GM12878 (cell line): ENCODE results near the gene NOL8. TPM values are rescaled to one million over a fixed set of nuclear protein-coding genes. Genes with fewer than 3 reads are reported as not detected.

Source experiments
- ATAC-seq: fragments of 200-7000 bp; cut with Tn5 transposase; 3 replicates; pipeline ENCODE4 v1.9.1; 2020; ENCODE audit warnings: mild to moderate bottlenecking, moderate library complexity
- BruUV-seq: library from RNA; stranded (reverse); fragments of 400-500 nt; replicated peaks from 2 replicates; lab custom pipeline; 2021; lab: Mats Ljungman, UMichigan
- CTCF ChIA-PET: fragments of 300-600 bp; sonication (Branson Sonifier 250); formaldehyde crosslinking; extraction: SDS; loops from one replicate; lab custom pipeline; 2021; ENCODE audit warnings: inconsistent platforms; lab: Yijun Ruan, JAX
- POLR2A ChIA-PET: fragments of 350-600 bp; formaldehyde crosslinking; extraction: SDS; loops from one replicate; lab custom pipeline; 2021; ENCODE audit warnings: inconsistent platforms; lab: Charles Lee
- RAD21 ChIA-PET: fragments of 300-600 bp; sonication (Branson Sonifier 250); formaldehyde crosslinking; loops from one replicate; lab custom pipeline; 2023; ENCODE audit warnings: antibody characterized with exemption; ENCODE audit not compliant: unreplicated experiment; lab: Charles Lee
- SMC1A ChIA-PET: fragments of 300-600 bp; sonication (Branson Sonifier 250); formaldehyde crosslinking; loops from one replicate; lab custom pipeline; 2023; ENCODE audit not compliant: unreplicated experiment, uncharacterized antibody; lab: Charles Lee
- DNase-seq: peaks from one replicate; pipeline ENCODE4 v3.0.0-alpha.2; 2011; ENCODE audit warnings: low read depth, low spot score
- FAIRE-seq: peaks from 3 replicates; lab custom pipeline; 2011; peaks lifted over from hg19 to GRCh38; lab: Jason Lieb, UNC
- H2AFZ ChIP-seq: 2 replicates; pipeline ENCODE4 v1.6.0; 2011; ENCODE audit warnings: low read depth, low read length, control low read depth; ENCODE audit not compliant: control insufficient read depth
- H3K27ac ChIP-seq: 2 replicates; pipeline ENCODE4 v1.5.1; 2011; ENCODE audit warnings: control low read depth; ENCODE audit not compliant: control insufficient read depth, insufficient read depth
- H3K27me3 ChIP-seq, 2 experiments: replicated peaks in 1 of 2; 2 replicates each; pipeline versions ENCODE4 v1.6.0 to v1.6.1; 2011; ENCODE audit warnings: low read length in 1 of 2; ENCODE audit not compliant: control insufficient read depth in 2 of 2, insufficient read depth in 2 of 2
- H3K36me3 ChIP-seq, 2 experiments: 2 replicates each; pipeline ENCODE4 v1.5.1; 2011; ENCODE audit warnings: low read length in 1 of 2; ENCODE audit not compliant: control insufficient read depth in 2 of 2, insufficient read depth in 2 of 2
- H3K4me1 ChIP-seq: 2 replicates; pipeline ENCODE4 v1.6.1; 2011; ENCODE audit warnings: mild to moderate bottlenecking, low read length, moderate library complexity, mixed read lengths; ENCODE audit not compliant: control insufficient read depth, insufficient read depth
- H3K4me2 ChIP-seq: 2 replicates; pipeline ENCODE4 v1.6.0; 2011; ENCODE audit warnings: control low read depth; ENCODE audit not compliant: control insufficient read depth, insufficient read depth
- H3K4me3 ChIP-seq: fragments of 200-600 bp; sonication (generic); 2 replicates; pipeline ENCODE4 v1.5.1; 2016
- H3K79me2 ChIP-seq: 2 replicates; pipeline ENCODE4 v1.6.0; 2011; ENCODE audit warnings: low read length; ENCODE audit not compliant: control insufficient read depth, insufficient read depth
- H3K9ac ChIP-seq: 2 replicates; pipeline ENCODE4 v1.8.0; 2011; ENCODE audit warnings: low read length, control low read depth, mixed read lengths; ENCODE audit not compliant: control insufficient read depth, insufficient read depth
- H3K9me3 ChIP-seq: replicated peaks from 3 replicates; pipeline ENCODE4 v1.5.1; 2011; ENCODE audit warnings: mild to moderate bottlenecking, low read length; ENCODE audit not compliant: control insufficient read depth, insufficient read depth
- H4K20me1 ChIP-seq: 2 replicates; pipeline ENCODE4 v1.6.0; 2011; ENCODE audit not compliant: control insufficient read depth, insufficient read depth
- EED ChIP-seq: sonication (generic); IDR thresholded peaks from 2 replicates; pipeline ENCODE4 v1.6.1; 2016; ENCODE audit warnings: antibody characterized with exemption, low read depth
- ESRRA ChIP-seq: IDR thresholded peaks from 2 replicates; pipeline ENCODE4 v1.6.1; 2012; ENCODE audit warnings: mild to moderate bottlenecking, low read length, improper control_type of control experiment
- FOS ChIP-seq: IDR thresholded peaks from 3 replicates; pipeline ENCODE4 v1.6.1; 2011; ENCODE audit warnings: borderline replicate concordance; ENCODE audit not compliant: insufficient read length; ENCODE audit errors: extremely low read depth
- IRF4 ChIP-seq: IDR thresholded peaks from 2 replicates; pipeline ENCODE4 v1.6.1; 2011; ENCODE audit warnings: low read depth, low read length
- JUND ChIP-seq: IDR thresholded peaks from 2 replicates; pipeline ENCODE4 v1.6.1; 2012; ENCODE audit warnings: low read depth, mild to moderate bottlenecking, low read length, improper control_type of control experiment, moderate library complexity
- MEF2B ChIP-seq: fragments of 450-650 bp; IDR thresholded peaks from 2 replicates; pipeline ENCODE4 v1.6.1; 2018; ENCODE audit warnings: mild to moderate bottlenecking, moderate library complexity; ENCODE audit not compliant: partially characterized antibody, poor library complexity, severe bottlenecking
- RBBP5 ChIP-seq: fragments of 200-600 bp; sonication (generic); conservative IDR thresholded peaks from 2 replicates; pipeline ENCODE4 v1.6.1; 2016
- RELA ChIP-seq: fragments of 450-650 bp; IDR thresholded peaks from 2 replicates; pipeline ENCODE4 v1.8.0; 2014; ENCODE audit warnings: borderline replicate concordance; ENCODE audit not compliant: partially characterized antibody
- SKIL ChIP-seq: fragments of 450-650 bp; IDR thresholded peaks from 2 replicates; pipeline ENCODE4 v1.6.1; 2017; ENCODE audit warnings: mild to moderate bottlenecking, low read depth, inconsistent platforms; ENCODE audit not compliant: poor library complexity, severe bottlenecking
- SMAD1 ChIP-seq: fragments of 450-650 bp; IDR thresholded peaks from 2 replicates; pipeline ENCODE4 v1.6.1; 2018; ENCODE audit warnings: mild to moderate bottlenecking, low read depth; ENCODE audit not compliant: partially characterized antibody
- STAT3 ChIP-seq: IDR thresholded peaks from 2 replicates; pipeline ENCODE4 v1.6.1; 2011; ENCODE audit warnings: low read depth, low read length, improper control_type of control experiment
- ZBTB40 ChIP-seq: fragments of 450-650 bp; IDR thresholded peaks from 2 replicates; pipeline ENCODE4 v1.6.1; 2016; ENCODE audit warnings: mild to moderate bottlenecking, moderate library complexity, borderline replicate concordance
- ZZZ3 ChIP-seq: IDR thresholded peaks from 2 replicates; pipeline ENCODE4 v1.6.1; 2011; ENCODE audit warnings: low read depth; ENCODE audit not compliant: control insufficient read depth, insufficient read length
- WGBS: methylation state at CpG from one replicate; pipeline ENCODE4 v1.1.6; 2016; ENCODE audit warnings: low lambda C conversion rate; ENCODE audit not compliant: insufficient replicate concordance, insufficient coverage; ENCODE audit errors: missing lambda C conversion rate; 5-methylcytosine and 5-hydroxymethylcytosine counted together
- in situ Hi-C: fragments of 300-500 bp; cut with MboI; formaldehyde crosslinking; loops from 9 replicates; pipeline ENCODE4 v1.14.3; 2018; ENCODE audit warnings: mixed read lengths
- intact Hi-C: fragments of 100-400 bp; cut with micrococcal nuclease; formaldehyde crosslinking; loops from one replicate; pipeline ENCODE4 v1.14.2; 2022; ENCODE audit not compliant: unreplicated experiment
- polyA plus RNA-seq, 11 experiments: library from polyadenylated mRNA; depleted of rRNA in 4 of 11; unstranded in 6 of 11; stranded (reverse) in 5 of 11; fragments of >200 nt; fragmentation: Nextera tagmentation in 4 of 11; fragmentation: Illumina TruSeq in 1 of 11; extraction: Ambion mirVana in 4 of 11; extraction: Trizol in 1 of 11; gene quantifications; 1 replicate in 1 of 11; 2 replicates in 10 of 11; pipeline versions ENCODE4 v1.2.1 to v1.2.3, GENCODE V29; 2011 to 2016; ENCODE audit warnings: inconsistent platforms in 2 of 11, missing spikeins in 2 of 11, low read depth in 1 of 11
- total RNA-seq, 4 experiments: library from RNA; depleted of rRNA in 3 of 4; stranded (reverse); fragments of >200 nt in 3 of 4; fragmentation: Illumina TruSeq in 1 of 4; extraction: Trizol in 1 of 4; gene quantifications; 2 replicates each; pipeline versions ENCODE4 v1.2.1 to v1.2.3, GENCODE V29; 2013 to 2021
- TF ChIP-seq, protein P1 (sequence below): fragments of 150-350 bp; IDR thresholded peaks from 2 replicates; pipeline ENCODE4 v1.6.1; 2014; ENCODE audit warnings: mild to moderate bottlenecking, low read depth, low read length

The NOL8 gene
- total and polyA plus RNA-seq, 10 of the 15 experiments (the other 5 are each of a cell fraction or from before 2014, with no cell fraction given): 33.6 to 58.6 (median 49.2) TPM

DNA sequence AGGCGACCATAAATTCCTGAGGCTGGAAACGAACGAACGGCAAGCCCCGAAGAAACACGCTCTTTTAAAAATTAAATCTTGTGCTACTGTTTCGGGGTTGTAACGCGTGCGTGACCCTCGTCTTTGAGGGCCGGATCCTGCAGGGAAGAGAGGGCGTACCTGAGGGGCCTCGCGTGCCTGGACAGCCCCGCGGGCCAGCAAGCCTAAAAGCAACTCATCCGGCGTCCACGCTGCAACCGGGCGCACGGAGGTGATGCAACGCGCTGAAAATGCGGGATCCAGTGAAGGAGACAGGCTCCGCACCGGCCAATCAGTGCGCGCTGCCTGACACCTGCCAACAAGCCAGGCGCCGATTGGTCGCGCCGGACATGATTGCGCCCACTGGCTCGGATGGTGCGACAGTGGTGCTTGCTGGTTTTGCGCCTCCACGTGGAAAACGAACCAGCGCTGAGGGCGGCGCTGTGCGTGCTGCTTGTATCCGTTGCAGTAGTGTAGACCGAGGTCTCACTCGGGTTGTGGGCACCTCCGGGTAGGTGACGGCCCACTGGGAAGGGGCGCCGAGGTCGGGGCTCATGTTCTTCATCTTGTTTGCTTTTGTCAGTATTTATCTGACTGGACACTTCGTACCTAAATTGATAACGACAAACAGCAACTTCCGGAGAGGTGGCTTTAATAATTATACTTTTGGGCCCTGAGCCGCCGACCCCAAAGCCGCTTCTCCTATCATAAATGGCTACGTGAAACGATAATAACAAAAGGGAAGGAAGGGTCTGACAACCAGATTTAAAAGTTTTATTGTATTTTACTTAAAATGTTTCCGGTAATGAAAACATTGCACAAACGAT, 31.5 kb downstream of the NOL8 start, which contains the start of gene IARS1:
Gene IARS1 (minus strand): TSS at position 246 of the 845 bp plus-strand sequence. CDS start 4,278 bp downstream, outside the sequence.
- peaks cover 59% of the 10 kb centered on the region for H3K79me2 ChIP-seq
- ChIA-PET CTCF (interaction anchor here (0.7 to 2.3 kb wide), 2 partner anchors 155 kb away, joined by 3 to 6 read pairs; no protein-coding TSS in a partner anchor), SMC1A (no interaction called here), RAD21 (no interaction called here), POLR2A (no interaction called here)
- no peaks in the 10 kb centered on the region for H3K27me3 ChIP-seq
- DNase-seq: peak; percentile 97
- in situ Hi-C loops: no loop called here
- H3K4me1 ChIP-seq: peaks cover 14% of the 10 kb centered on the region
- peaks cover 0 to 14% of the 10 kb centered on the region in 2 experiments; a peak in 3 of 4 replicates for H3K36me3 ChIP-seq
- peak within 1 kb of the TSS; percentile 85 for H3K4me3 ChIP-seq
- H4K20me1 ChIP-seq: no peaks in the 10 kb centered on the region
- peak; percentile 97 for ATAC-seq
- TSS peak; percentile 96 for BruUV-seq
- peak within 1 kb of the TSS; percentile 97 for H3K4me2 ChIP-seq
- peak within 1 kb of the TSS; percentile 71 for H3K27ac ChIP-seq
- peak within 1 kb of the TSS; percentile 77 for H2AFZ ChIP-seq
- WGBS: under 1% methylated on average over 63 of the region's 63 CpGs
- intact Hi-C loops: no loop called here
- peak within 1 kb of the TSS; percentile 88 for H3K9ac ChIP-seq
- no peaks in the 10 kb centered on the region for H3K9me3 ChIP-seq
- FAIRE-seq: peak; percentile 89
- peak; percentile 10 for TF ChIP-seq MEF2B
- TF ChIP-seq IRF4: 0 out of 2 replicates have a peak, but pooled peaks have one; percentile 12
- TF ChIP-seq JUND: no peak; the same call in none of the 2 replicates
- TF ChIP-seq STAT3: no peak
- no peak for TF ChIP-seq RBBP5
- TF ChIP-seq RELA: peak; percentile 63
- TF ChIP-seq ZBTB40: peak; percentile 65; the same call in 1 of the 2 replicates
- TF ChIP-seq, protein P1, sequence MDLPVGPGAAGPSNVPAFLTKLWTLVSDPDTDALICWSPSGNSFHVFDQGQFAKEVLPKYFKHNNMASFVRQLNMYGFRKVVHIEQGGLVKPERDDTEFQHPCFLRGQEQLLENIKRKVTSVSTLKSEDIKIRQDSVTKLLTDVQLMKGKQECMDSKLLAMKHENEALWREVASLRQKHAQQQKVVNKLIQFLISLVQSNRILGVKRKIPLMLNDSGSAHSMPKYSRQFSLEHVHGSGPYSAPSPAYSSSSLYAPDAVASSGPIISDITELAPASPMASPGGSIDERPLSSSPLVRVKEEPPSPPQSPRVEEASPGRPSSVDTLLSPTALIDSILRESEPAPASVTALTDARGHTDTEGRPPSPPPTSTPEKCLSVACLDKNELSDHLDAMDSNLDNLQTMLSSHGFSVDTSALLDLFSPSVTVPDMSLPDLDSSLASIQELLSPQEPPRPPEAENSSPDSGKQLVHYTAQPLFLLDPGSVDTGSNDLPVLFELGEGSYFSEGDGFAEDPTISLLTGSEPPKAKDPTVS: no peak
- TF ChIP-seq ESRRA: no peak
- peak; percentile 94 for TF ChIP-seq FOS
- no peak for TF ChIP-seq SKIL
- no peak for TF ChIP-seq EED
- TF ChIP-seq ZZZ3: no peak
- no peak for TF ChIP-seq SMAD1
